BE2C (cell line): ENCODE results near the gene SEPTIN10.

Experiments used
- DNase-seq: peaks from one replicate; pipeline ENCODE4 v3.0.0-alpha.2; 2020
- H3K27me3 ChIP-seq: fragments of 250-450 bp; sonication (Bioruptor Pico); 2 replicates; pipeline ENCODE4 v1.5.1; 2020; ENCODE audit warnings: mild to moderate bottlenecking
- H3K36me3 ChIP-seq: fragments of 250-450 bp; sonication (Bioruptor Pico); 2 replicates; pipeline ENCODE4 v1.5.1; 2020; ENCODE audit warnings: mild to moderate bottlenecking
- H3K4me1 ChIP-seq: fragments of 250-450 bp; sonication (Bioruptor Pico); 2 replicates; pipeline ENCODE4 v1.5.1; 2020
- H3K4me3 ChIP-seq: 2 replicates; pipeline ENCODE4 v1.5.1; 2011; ENCODE audit warnings: low read depth, low read length
- H3K9me3 ChIP-seq: fragments of 250-450 bp; sonication (Bioruptor Pico); 2 replicates; pipeline ENCODE4 v1.5.1; 2020
- CTCF ChIP-seq: IDR thresholded peaks from 2 replicates; pipeline ENCODE4 v1.5.1; 2012; ENCODE audit warnings: mild to moderate bottlenecking, low read depth, low read length

The SEPTIN10 gene

GRCh38 chr2:109532728-109533076 is 81.1 kb downstream of the SEPTIN10 start:
- DNase-seq: no peak
- Histone ChIP-seq H3K4me1 (no peaks in the 10 kb centered on the region), H3K27me3 (no peaks in the 10 kb centered on the region), H3K36me3 (no peaks in the 10 kb centered on the region), H3K4me3 (no peak overlapping the region), H3K9me3 (no peaks in the 10 kb centered on the region)
- TF ChIP-seq CTCF: no peak

GRCh38 chr2:109531896-109532727 is 81.7 kb downstream of the SEPTIN10 start:
- no peaks in the 10 kb centered on the region for H3K36me3 ChIP-seq
- no peaks in the 10 kb centered on the region for H3K27me3 ChIP-seq
- TF ChIP-seq CTCF: no peak
- no peak overlapping the region for H3K4me3 ChIP-seq
- no peaks in the 10 kb centered on the region for H3K4me1 ChIP-seq
- DNase-seq: no peak
- H3K9me3 ChIP-seq: no peaks in the 10 kb centered on the region

- Histone ChIP-seq H3K27me3 (no peaks in the 10 kb centered on the region), H3K4me3 (no peak overlapping the region), H3K9me3 (no peaks in the 10 kb centered on the region), H3K36me3 (no peaks in the 10 kb centered on the region), H3K4me1 (no peaks in the 10 kb centered on the region)
- no peak for TF ChIP-seq CTCF
- DNase-seq: no peak
Observed at GRCh38 chr2:109531221-109531620, 82.5 kb downstream of the SEPTIN10 start.

GRCh38 chr2:109530712-109531111 is 83.1 kb downstream of the SEPTIN10 start:
- no peaks in the 10 kb centered on the region for H3K4me1 ChIP-seq
- TF ChIP-seq CTCF: no peak
- H3K4me3 ChIP-seq: no peak overlapping the region
- no peaks in the 10 kb centered on the region for H3K36me3 ChIP-seq
- DNase-seq: no peak
- no peaks in the 10 kb centered on the region for H3K27me3 ChIP-seq
- no peaks in the 10 kb centered on the region for H3K9me3 ChIP-seq

- no peak for TF ChIP-seq CTCF
- Histone ChIP-seq H3K27me3 (no peaks in the 10 kb centered on the region), H3K9me3 (no peaks in the 10 kb centered on the region), H3K4me3 (no peak overlapping the region), H3K36me3 (no peaks in the 10 kb centered on the region), H3K4me1 (no peaks in the 10 kb centered on the region)
- DNase-seq: no peak
Observed at GRCh38 chr2:109529532-109530449, 84.0 kb downstream of the SEPTIN10 start.
